ENCODE measurements around the gene KYAT1.
A peak's percentile ranks its signal among the peaks of the same experiment; 100 is the strongest.

The KYAT1 gene

DNA sequence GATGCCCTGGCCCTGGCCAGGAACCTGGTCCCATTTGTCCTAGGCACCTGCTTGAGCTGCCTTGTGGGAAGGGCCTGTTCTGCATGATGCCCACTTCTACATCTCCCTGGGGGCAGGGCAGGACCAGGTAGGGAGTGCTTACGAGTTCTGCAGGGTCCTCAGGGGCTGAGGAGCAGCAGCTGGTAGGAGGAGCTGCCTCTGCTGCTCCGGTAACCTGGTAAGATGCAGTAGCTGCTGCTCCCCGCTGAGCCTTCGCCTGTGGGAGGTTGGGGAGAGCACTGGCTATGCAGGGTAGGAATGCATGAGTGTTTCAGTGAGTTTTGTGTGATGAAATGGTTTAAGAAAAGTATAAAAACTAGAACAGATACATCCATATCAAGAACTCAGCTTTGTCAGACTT, 13.8 kb upstream of the KYAT1 start:
- H3K27me3 ChIP-seq = no peaks in the 10 kb centered on the region
- H3K4me3 ChIP-seq = no peak overlapping the region
- H3K9me3 ChIP-seq (replicated peaks in 1 of 11) = no peaks in the 10 kb centered on the region
- H3K27ac ChIP-seq = no peak overlapping the region
- H4K20me1 ChIP-seq = peaks cover 0 to 71% (median 32%) of the 10 kb centered on the region in 11 experiments; a peak in 16 of 22 replicates
- peaks cover 53 to 86% (median 78%) of the 10 kb centered on the region in 11 experiments for H3K36me3 ChIP-seq
- no peak overlapping the region for H3K4me2 ChIP-seq
- peaks cover 34 to 59% (median 45%) of the 10 kb centered on the region in 10 experiments for H3K4me1 ChIP-seq
- TF ChIP-seq Cebpa-rat (IDR thresholded peaks at IDR 0.05) = no peak
- no peak overlapping the region for H3K9ac ChIP-seq

DNA sequence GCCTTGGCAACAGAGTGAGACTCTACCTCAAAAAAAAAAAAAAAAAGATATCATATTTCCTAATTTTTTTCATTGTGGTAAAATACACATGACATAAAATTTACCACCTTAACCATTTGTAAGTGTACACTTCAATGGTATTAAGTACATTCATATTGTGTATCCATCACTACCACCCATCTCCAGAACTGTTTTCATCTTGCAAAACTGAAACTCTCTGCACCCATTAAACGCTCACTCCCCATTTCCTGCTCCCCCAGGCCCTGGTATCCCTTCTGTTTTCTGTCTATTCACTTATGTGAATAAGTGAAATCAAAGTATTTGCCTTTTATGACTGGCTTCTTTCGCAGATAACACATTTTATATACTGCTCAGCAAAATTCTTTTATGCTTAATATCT, 13.0 kb upstream of the KYAT1 start:
- Histone ChIP-seq H3K4me2 (no peak overlapping the region), H4K20me1 (peaks cover 0 to 70% (median 36%) of the 10 kb centered on the region in 11 experiments; a peak in 16 of 22 replicates), H3K27me3 (no peaks in the 10 kb centered on the region), H3K4me1 (peaks cover 26 to 52% (median 37%) of the 10 kb centered on the region in 10 experiments), H3K36me3 (peaks cover 53 to 94% (median 86%) of the 10 kb centered on the region in 11 experiments), H3K4me3 (no peak overlapping the region), H3K27ac (no peak overlapping the region), H3K9me3 (replicated peaks in 1 of 11) (no peaks in the 10 kb centered on the region), H3K9ac (no peak overlapping the region)
- TF ChIP-seq Cebpa-rat (IDR thresholded peaks at IDR 0.05) = no peak

DNA sequence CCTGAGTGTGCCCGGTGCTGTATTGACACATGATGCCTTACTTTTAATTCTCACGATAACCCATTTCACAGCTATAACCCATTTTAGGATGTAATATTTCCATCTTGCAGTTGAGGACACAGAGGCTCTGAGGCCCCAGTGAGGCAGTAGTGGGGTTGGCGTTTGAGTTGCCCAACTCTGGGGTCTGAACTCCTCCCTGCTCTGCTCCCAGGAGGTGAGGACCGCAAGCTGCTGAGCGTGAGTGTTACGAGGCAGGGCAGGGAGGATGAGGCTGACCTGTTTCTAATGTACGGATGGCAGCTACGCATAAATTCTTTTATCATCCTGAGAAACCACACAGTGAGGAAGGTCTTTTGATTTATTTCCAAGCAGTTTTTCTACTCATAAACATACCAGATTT, 11.6 kb upstream of the KYAT1 start:
- Histone ChIP-seq H3K36me3 (peaks cover 58 to 99% (median 92%) of the 10 kb centered on the region in 11 experiments), H3K27ac (peak overlapping the region in 2 of 11 experiments; percentile 48 to 62; a peak in 2 of 22 replicates), H3K9me3 (replicated peaks in 1 of 11) (no peaks in the 10 kb centered on the region), H3K4me1 (peaks cover 12 to 41% (median 23%) of the 10 kb centered on the region in 10 experiments), H3K4me3 (no peak overlapping the region), H4K20me1 (peaks cover 0 to 70% (median 44%) of the 10 kb centered on the region in 11 experiments; a peak in 18 of 22 replicates), H3K4me2 (0 out of 22 replicates have a peak overlapping the region, but pooled peaks of 1 of the 11 experiments have one; percentile 78), H3K27me3 (no peaks in the 10 kb centered on the region), H3K9ac (no peak overlapping the region; a peak in 1 of 22 replicates)
- TF ChIP-seq Cebpa-rat (IDR thresholded peaks at IDR 0.05) = no peak

DNA sequence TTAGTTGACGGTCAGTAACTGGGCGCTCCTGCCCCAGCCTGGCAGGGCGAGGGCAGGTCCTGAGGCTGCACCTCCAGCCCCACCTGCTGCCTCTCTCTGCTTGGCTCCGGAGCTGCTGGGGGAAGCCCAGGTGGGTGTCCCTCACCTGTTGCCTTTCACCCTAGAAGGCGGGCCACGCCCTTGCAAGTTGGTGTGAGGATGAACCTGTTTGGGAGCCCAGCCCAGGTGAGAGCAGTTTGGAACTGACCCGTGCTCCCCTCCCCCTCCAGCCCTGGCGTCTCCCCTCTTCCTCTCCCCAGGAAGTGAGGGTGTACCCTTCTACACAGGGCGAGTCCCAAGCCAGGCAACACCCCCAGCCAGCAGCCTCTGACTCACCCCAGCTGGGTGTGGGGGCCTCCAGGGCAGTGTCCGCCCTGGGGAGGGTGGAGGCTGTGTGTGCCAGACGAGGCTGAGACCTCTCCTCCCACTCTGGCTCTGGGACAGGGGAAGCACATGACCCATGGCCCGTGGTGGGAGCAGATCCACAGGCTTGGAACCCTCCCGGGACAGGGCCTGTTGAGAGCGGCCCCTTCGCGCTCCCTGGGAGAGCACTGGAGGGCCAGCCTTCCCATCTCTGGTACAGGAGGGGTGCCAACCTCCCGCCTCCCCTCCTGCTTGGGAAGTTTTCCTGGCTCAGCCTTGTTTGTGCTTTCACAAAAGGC, 10.6 kb upstream of the KYAT1 start:
- Histone ChIP-seq H3K4me1 (peaks cover 2 to 38% (median 19%) of the 10 kb centered on the region in 10 experiments; a peak in 19 of 20 replicates), H3K36me3 (peaks cover 63 to 99% (median 94%) of the 10 kb centered on the region in 11 experiments), H4K20me1 (peaks cover 0 to 80% (median 53%) of the 10 kb centered on the region in 11 experiments; a peak in 18 of 22 replicates), H3K4me2 (peak overlapping the region in 5 of 11 experiments; percentile 23 to 78 (median 64); a peak in 10 of 22 replicates), H3K27me3 (no peaks in the 10 kb centered on the region), H3K4me3 (no peak overlapping the region), H3K9ac (peak overlapping the region in 8 of 11 experiments; percentile 2 to 57 (median 28); a peak in 8 of 22 replicates), H3K27ac (peak overlapping the region in 7 of 11 experiments; percentile 18 to 62 (median 52); a peak in 15 of 22 replicates), H3K9me3 (replicated peaks in 1 of 11) (no peaks in the 10 kb centered on the region)
- no peak for TF ChIP-seq Cebpa-rat (IDR thresholded peaks at IDR 0.05)

DNA sequence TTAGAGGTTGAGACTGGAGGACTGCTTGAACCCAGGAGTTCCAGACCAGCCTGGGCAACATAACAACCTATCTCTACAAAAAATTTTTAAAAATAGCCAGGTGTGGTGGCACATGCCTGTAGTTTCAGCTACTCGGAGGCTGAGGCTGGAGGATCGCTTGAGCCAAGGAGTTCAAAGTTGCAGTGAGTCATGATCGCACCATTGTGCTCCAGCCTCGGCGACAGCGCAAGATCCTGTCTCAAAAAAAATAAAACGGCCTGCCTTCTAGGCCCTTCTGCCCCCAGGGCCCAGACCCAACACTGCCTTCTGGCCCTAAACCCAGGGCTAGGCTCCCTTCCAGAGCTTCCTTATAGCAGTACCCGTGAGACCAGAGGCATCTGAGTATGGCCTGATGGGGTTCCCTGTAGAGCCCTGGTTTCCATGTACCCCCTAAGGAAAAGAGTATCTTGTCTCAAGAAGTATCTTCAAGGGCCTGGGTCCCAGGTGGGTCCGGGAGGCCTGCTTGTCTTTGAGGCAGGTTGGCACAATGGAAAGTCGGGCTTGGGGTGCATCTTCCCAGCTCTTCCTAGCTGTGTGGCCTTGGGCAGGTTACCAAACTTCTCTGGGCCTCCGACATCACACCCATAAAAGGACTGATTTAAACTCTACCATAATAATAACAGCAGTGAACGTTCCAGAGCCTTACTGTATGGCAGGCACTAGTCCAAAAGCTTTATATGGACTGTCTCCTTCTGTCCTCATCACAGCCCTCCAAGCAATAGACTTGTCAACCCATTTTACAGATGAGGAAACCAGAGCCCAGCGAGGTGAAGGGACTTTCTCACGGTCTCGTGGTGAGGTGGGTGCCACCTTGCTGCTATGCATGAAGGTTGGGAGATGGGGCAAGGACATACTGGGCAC, 9.8 kb upstream of the KYAT1 start:
- H3K4me3 ChIP-seq = no peak overlapping the region
- peaks cover 0 to 85% (median 60%) of the 10 kb centered on the region in 11 experiments; a peak in 18 of 22 replicates for H4K20me1 ChIP-seq
- H3K4me1 ChIP-seq = peaks cover 0 to 33% (median 17%) of the 10 kb centered on the region in 10 experiments; a peak in 16 of 20 replicates
- no peaks in the 10 kb centered on the region for H3K9me3 ChIP-seq (replicated peaks in 1 of 11)
- H3K9ac ChIP-seq = peak overlapping the region in 5 of 11 experiments; percentile 2 to 57 (median 16); a peak in 2 of 22 replicates
- H3K27me3 ChIP-seq = no peaks in the 10 kb centered on the region
- peaks cover 62 to 99% (median 94%) of the 10 kb centered on the region in 11 experiments for H3K36me3 ChIP-seq
- peak overlapping the region in 2 of 11 experiments; percentile 62; a peak in 4 of 22 replicates for H3K27ac ChIP-seq
- TF ChIP-seq Cebpa-rat (IDR thresholded peaks at IDR 0.05) = no peak
- H3K4me2 ChIP-seq = peak overlapping the region in 5 of 11 experiments; percentile 23 to 78 (median 64); a peak in 9 of 22 replicates

DNA sequence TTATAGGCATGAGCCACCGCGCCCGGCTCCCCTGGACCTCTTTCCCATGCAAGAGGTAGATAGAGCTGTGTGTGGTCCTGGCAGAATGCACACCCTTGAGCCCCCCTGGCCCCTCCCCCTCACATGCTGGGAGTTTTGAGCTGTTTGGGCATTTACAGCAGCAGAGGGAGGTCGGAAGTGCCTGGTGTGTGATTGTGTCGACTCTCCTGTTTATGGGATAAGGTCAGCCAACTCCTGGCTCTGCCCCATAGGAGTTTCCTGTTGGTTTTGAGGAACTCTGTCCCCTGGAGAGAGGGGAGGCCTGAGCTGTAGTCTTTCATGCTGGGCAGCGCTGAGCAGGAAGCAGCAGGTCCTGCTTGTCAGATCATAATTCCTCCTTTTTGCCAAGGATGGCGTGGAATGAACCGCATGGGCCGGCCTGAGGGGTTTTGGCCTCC, 6.2 kb upstream of the KYAT1 start:
- Histone ChIP-seq H3K36me3 (peaks cover 63 to 92% (median 85%) of the 10 kb centered on the region in 11 experiments), H4K20me1 (peaks cover 0 to 97% (median 89%) of the 10 kb centered on the region in 11 experiments; a peak in 20 of 22 replicates), H3K27ac (peak overlapping the region in 1 of 11 experiments; percentile 14; a peak in 2 of 22 replicates), H3K4me1 (peaks cover 15 to 51% (median 35%) of the 10 kb centered on the region in 10 experiments), H3K4me3 (no peak overlapping the region), H3K9me3 (replicated peaks in 1 of 11) (no peaks in the 10 kb centered on the region), H3K9ac (0 out of 22 replicates have a peak overlapping the region, but pooled peaks of 2 of the 11 experiments have one; percentile 3 to 19), H3K4me2 (peak overlapping the region in 2 of 11 experiments; percentile 12 to 19; a peak in 2 of 22 replicates), H3K27me3 (no peaks in the 10 kb centered on the region)
- TF ChIP-seq Cebpa-rat (IDR thresholded peaks at IDR 0.05) = no peak

DNA sequence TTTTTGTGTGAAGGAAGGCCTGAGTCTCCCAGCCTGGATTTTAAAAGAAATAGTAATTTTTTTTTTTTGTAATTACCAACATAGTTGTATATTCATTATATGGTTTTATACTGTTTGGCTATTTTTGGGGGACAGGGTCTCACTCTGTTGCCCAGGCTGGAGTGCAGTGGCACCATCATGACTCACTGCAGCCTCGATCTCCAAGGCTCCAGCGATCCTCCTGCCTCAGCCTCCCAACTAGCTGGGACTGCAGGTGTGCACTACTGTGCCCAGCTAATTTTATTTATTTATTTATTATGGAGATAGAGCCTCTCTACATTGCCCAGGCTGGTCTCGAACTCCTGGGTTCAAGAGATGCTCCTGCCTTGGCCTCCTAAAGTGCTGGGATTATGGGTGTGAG, 5.3 kb upstream of the KYAT1 start:
- peaks cover 54 to 83% (median 76%) of the 10 kb centered on the region in 11 experiments for H3K36me3 ChIP-seq
- H3K9ac ChIP-seq = no peak overlapping the region
- H3K4me2 ChIP-seq = no peak overlapping the region
- no peak overlapping the region for H3K27ac ChIP-seq
- H4K20me1 ChIP-seq = peaks cover 0 to 96% (median 83%) of the 10 kb centered on the region in 11 experiments; a peak in 20 of 22 replicates
- H3K4me1 ChIP-seq = peaks cover 16 to 44% (median 28%) of the 10 kb centered on the region in 10 experiments
- H3K4me3 ChIP-seq = no peak overlapping the region
- H3K9me3 ChIP-seq (replicated peaks in 1 of 11) = no peaks in the 10 kb centered on the region
- no peaks in the 10 kb centered on the region for H3K27me3 ChIP-seq
- no peak for TF ChIP-seq Cebpa-rat (IDR thresholded peaks at IDR 0.05)

DNA sequence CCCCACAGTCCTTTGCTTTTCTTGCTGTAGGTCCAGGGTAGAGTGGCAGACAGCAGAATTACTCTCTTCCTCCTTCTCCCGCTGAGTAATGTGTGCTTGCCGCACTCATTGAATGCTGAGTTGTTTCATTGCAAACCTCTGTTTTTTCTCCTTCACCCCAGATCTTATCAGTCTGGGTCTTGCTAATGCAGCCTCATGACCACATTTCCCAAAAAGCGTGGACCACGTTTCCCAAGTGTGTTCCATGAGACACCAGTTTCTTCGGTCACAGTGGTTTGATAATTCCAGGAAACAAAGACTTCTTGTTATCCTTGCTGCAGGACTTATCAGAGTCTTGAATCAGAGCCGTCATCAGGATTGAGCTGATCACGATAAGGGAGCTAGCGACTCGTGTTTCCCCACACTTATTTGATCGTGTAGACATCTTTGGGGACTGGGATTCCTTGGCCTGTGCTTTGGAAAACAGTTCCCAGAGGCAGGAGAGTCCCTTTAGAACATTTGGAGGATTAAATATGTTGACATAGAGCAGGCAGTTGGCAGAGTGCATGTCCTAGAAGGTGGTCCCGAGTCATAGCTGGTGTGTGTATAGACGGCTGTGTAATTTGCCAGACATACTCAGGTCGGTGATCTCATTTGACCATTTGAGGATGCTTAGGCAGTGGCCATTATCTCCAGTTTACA, 4.6 kb upstream of the KYAT1 start:
- no peak for TF ChIP-seq Cebpa-rat (IDR thresholded peaks at IDR 0.05)
- Histone ChIP-seq H3K9ac (0 out of 22 replicates have a peak overlapping the region, but pooled peaks of 1 of the 11 experiments have one; percentile 17), H3K4me2 (no peak overlapping the region), H3K27ac (no peak overlapping the region), H3K36me3 (peaks cover 47 to 76% (median 69%) of the 10 kb centered on the region in 11 experiments), H3K4me1 (peaks cover 16 to 37% (median 24%) of the 10 kb centered on the region in 10 experiments), H3K27me3 (no peaks in the 10 kb centered on the region), H3K4me3 (no peak overlapping the region), H4K20me1 (peaks cover 0 to 89% (median 76%) of the 10 kb centered on the region in 11 experiments; a peak in 20 of 22 replicates), H3K9me3 (replicated peaks in 1 of 11) (no peaks in the 10 kb centered on the region)
